SH-SY5Y (cell line): ENCODE measurements around the gene MXI1.
A peak's percentile ranks its signal among the peaks of the same experiment; 100 is the strongest.

ENCODE experiments used
- GATA2 ChIP-seq: IDR thresholded peaks from 2 replicates; pipeline ENCODE4 v1.6.1; 2011; ENCODE audit warnings: mild to moderate bottlenecking, low read depth, low read length
- GATA3 ChIP-seq: IDR thresholded peaks from 2 replicates; pipeline ENCODE4 v1.6.1; 2011; ENCODE audit warnings: low read depth, mild to moderate bottlenecking, low read length, moderate library complexity

Gene MXI1

GRCh38 chr10:110207805-110208613 is 604 bp downstream of the MXI1 start:
- no peak for TF ChIP-seq GATA3

- TF ChIP-seq GATA2 (no peak), GATA3 (no peak)
Measured at GRCh38 chr10:110208614-110209453, 1.4 kb downstream of the MXI1 start.

GRCh38 chr10:110209454-110209925 is 2.1 kb downstream of the MXI1 start:
- TF ChIP-seq GATA2 (no peak), GATA3 (no peak)

GRCh38 chr10:110209926-110210673 is 2.7 kb downstream of the MXI1 start:
- TF ChIP-seq GATA3 (no peak), GATA2 (no peak)

- TF ChIP-seq GATA3 (no peak), GATA2 (peak; percentile 88)
Measured at GRCh38 chr10:110210674-110211464, 3.5 kb downstream of the MXI1 start.

- TF ChIP-seq GATA2 (no peak), GATA3 (no peak)
Measured at GRCh38 chr10:110211465-110211843, 4.0 kb downstream of the MXI1 start.

GRCh38 chr10:110212119-110213006 is 5.0 kb downstream of the MXI1 start:
- TF ChIP-seq GATA3 (no peak), GATA2 (no peak)

- TF ChIP-seq GATA3, result no peak
- no peak for TF ChIP-seq GATA2
Measured at GRCh38 chr10:110214371-110214826, 7.0 kb downstream of the MXI1 start.

GRCh38 chr10:110215286-110216170 is 8.1 kb downstream of the MXI1 start:
- TF ChIP-seq GATA2 (no peak), GATA3 (no peak)

- TF ChIP-seq GATA3 (no peak), GATA2 (no peak)
Measured at GRCh38 chr10:110216240-110216639, 8.8 kb downstream of the MXI1 start.

- TF ChIP-seq GATA2 (no peak), GATA3 (no peak)
Measured at GRCh38 chr10:110216942-110217661, 9.7 kb downstream of the MXI1 start.
